Trophoblast cell (in vitro differentiated cells and primary cell): Measurements from ENCODE around the gene SYT2.
"Not testable (repeated sequence)": the region's sequence is repeated elsewhere in the genome, so short reads cannot be mapped to it uniquely, and the experiment has no call there.

Experiments
- DNase-seq, 2 donors: peaks; one replicate each; pipeline ENCODE4 v3.0.0-alpha.2; 2016
- H2AFZ ChIP-seq: 2 replicates; pipeline ENCODE4 v1.6.1; 2013; ENCODE audit warnings: low read length, moderate library complexity, mild to moderate bottlenecking; ENCODE audit not compliant: insufficient read depth, poor library complexity
- H2AK5ac ChIP-seq: 2 replicates; pipeline ENCODE4 v1.6.1; 2013; ENCODE audit warnings: mild to moderate bottlenecking, low read length
- H2BK120ac ChIP-seq: 2 replicates; pipeline ENCODE4 v1.6.1; 2013; ENCODE audit warnings: low read length, mild to moderate bottlenecking, moderate library complexity; ENCODE audit not compliant: insufficient read depth, poor library complexity
- H2BK12ac ChIP-seq: 2 replicates; pipeline ENCODE4 v1.6.1; 2013; ENCODE audit warnings: mild to moderate bottlenecking, low read length, moderate library complexity
- H2BK5ac ChIP-seq: 2 replicates; pipeline ENCODE4 v1.6.1; 2013; ENCODE audit warnings: low read length, low read depth, moderate library complexity, mild to moderate bottlenecking; ENCODE audit not compliant: poor library complexity
- H3K14ac ChIP-seq: 2 replicates; pipeline ENCODE4 v1.6.1; 2013; ENCODE audit warnings: mild to moderate bottlenecking, low read length
- H3K18ac ChIP-seq: 2 replicates; pipeline ENCODE4 v1.6.1; 2013; ENCODE audit warnings: mild to moderate bottlenecking, low read length
- H3K23ac ChIP-seq: 2 replicates; pipeline ENCODE4 v1.6.1; 2013; ENCODE audit warnings: low read length
- H3K27ac ChIP-seq: 2 replicates; pipeline ENCODE4 v1.5.1; 2013; ENCODE audit warnings: low read depth, mild to moderate bottlenecking, inconsistent platforms, low read length, moderate library complexity
- H3K27me3 ChIP-seq: 2 replicates; pipeline ENCODE4 v1.6.1; 2013; ENCODE audit warnings: inconsistent platforms, mild to moderate bottlenecking, low read length, moderate library complexity; ENCODE audit not compliant: insufficient read depth
- H3K36me3 ChIP-seq, 2 experiments: 1 replicate in 1 of 2; 2 replicates in 1 of 2; pipeline ENCODE4 v1.6.1; 2013; ENCODE audit warnings: low read length in 2 of 2, mild to moderate bottlenecking in 2 of 2, moderate library complexity in 1 of 2; ENCODE audit not compliant: insufficient read depth in 2 of 2, control insufficient read depth in 1 of 2
- H3K4ac ChIP-seq: 2 replicates; pipeline ENCODE4 v1.6.1; 2013; ENCODE audit warnings: low read depth, mild to moderate bottlenecking, low read length, moderate library complexity
- H3K4me1 ChIP-seq, 2 experiments: 1 replicate in 1 of 2; 2 replicates in 1 of 2; pipeline ENCODE4 v1.6.1; 2013; ENCODE audit warnings: low read length in 2 of 2, mild to moderate bottlenecking in 2 of 2, moderate library complexity in 1 of 2; ENCODE audit not compliant: insufficient read depth in 2 of 2, control insufficient read depth in 1 of 2
- H3K4me2 ChIP-seq: 2 replicates; pipeline ENCODE4 v1.6.1; 2013; ENCODE audit warnings: inconsistent platforms, mild to moderate bottlenecking, low read length, moderate library complexity
- H3K4me3 ChIP-seq: 2 replicates; pipeline ENCODE4 v1.5.1; 2013; ENCODE audit warnings: mild to moderate bottlenecking, low read depth, low read length, inconsistent platforms
- H3K79me1 ChIP-seq: one replicate; pipeline ENCODE4 v1.6.1; 2013; ENCODE audit warnings: low read length
- H3K79me2 ChIP-seq: 2 replicates; pipeline ENCODE4 v1.6.1; 2013; ENCODE audit warnings: low read length, mild to moderate bottlenecking; ENCODE audit not compliant: control insufficient read depth, insufficient read depth, poor library complexity
- H3K9ac ChIP-seq: 2 replicates; pipeline ENCODE4 v1.6.1; 2013; ENCODE audit warnings: mild to moderate bottlenecking, low read length
- H3K9me3 ChIP-seq: 2 replicates; pipeline ENCODE4 v1.6.1; 2013; ENCODE audit warnings: low read depth, mild to moderate bottlenecking, control low read depth, inconsistent platforms, low read length; ENCODE audit not compliant: insufficient read depth
- H4K12ac ChIP-seq: 2 replicates; pipeline ENCODE4 v1.6.1; 2013; ENCODE audit warnings: low read depth, mild to moderate bottlenecking, low read length, moderate library complexity
- H4K8ac ChIP-seq: 2 replicates; pipeline ENCODE4 v1.6.1; 2013; ENCODE audit warnings: low read depth, mild to moderate bottlenecking, low read length, moderate library complexity
- H4K91ac ChIP-seq: one replicate; pipeline ENCODE4 v1.6.1; 2013; ENCODE audit warnings: low read depth, mild to moderate bottlenecking, low read length, moderate library complexity
- WGBS: extraction: QIAGEN DNeasy Blood & Tissue Kit; methylation state at CpG from one replicate; pipeline ENCODE4 v1.1.7; 2013; ENCODE audit warnings: missing lambda C conversion rate; ENCODE audit not compliant: insufficient read length, insufficient coverage; ENCODE audit errors: extremely low coverage; 5-methylcytosine and 5-hydroxymethylcytosine counted together

Gene SYT2

GRCh38 chr1:202630541-202630940, 79.7 kb downstream of the SYT2 start:
- H3K14ac ChIP-seq, result no peak overlapping the region
- no peak overlapping the region for H3K4ac ChIP-seq
- H2BK120ac ChIP-seq, result no peak overlapping the region
- H3K4me1 ChIP-seq, result no peaks in the 10 kb centered on the region
- no peaks in the 10 kb centered on the region for H3K27me3 ChIP-seq
- no peak overlapping the region for H3K18ac ChIP-seq
- no peaks in the 10 kb centered on the region for H3K9me3 ChIP-seq
- H3K36me3 ChIP-seq, result no peaks in the 10 kb centered on the region
- no peaks in the 10 kb centered on the region for H3K79me1 ChIP-seq
- no peak overlapping the region for H4K12ac ChIP-seq
- no peak overlapping the region for H3K23ac ChIP-seq
- H3K9ac ChIP-seq, result no peak overlapping the region
- no peak overlapping the region for H2AFZ ChIP-seq
- H3K4me2 ChIP-seq, result no peak overlapping the region
- no peak overlapping the region for H4K8ac ChIP-seq
- H2BK5ac ChIP-seq, result no peak overlapping the region
- no peak for DNase-seq
- H3K27ac ChIP-seq, result no peak overlapping the region
- no peaks in the 10 kb centered on the region for H3K79me2 ChIP-seq
- H3K4me3 ChIP-seq, result no peak overlapping the region
- no peak overlapping the region for H4K91ac ChIP-seq
- no peak overlapping the region for H2AK5ac ChIP-seq
- WGBS, result no CpG with 5 or more reads among the region's 6 CpGs
- H2BK12ac ChIP-seq, result no peak overlapping the region

DNA sequence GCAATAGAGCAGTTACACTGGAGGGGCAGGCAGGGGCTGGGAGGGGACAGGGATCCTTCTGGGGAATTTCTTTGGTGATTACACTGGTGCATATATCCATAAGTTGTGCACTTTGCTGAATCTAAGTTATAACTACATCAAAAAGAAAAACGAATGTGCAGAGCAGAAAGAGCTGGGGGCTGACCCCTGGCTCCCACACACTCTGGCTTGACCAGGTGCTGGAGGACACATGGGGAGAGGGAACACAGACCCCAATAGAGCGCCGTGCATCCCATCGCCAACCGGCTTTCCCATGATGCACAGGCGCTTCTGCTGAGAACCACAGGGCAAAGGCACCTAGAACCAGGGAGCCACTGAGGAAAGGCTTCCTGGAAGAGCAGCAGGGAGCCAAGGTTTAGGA, 80.2 kb downstream of the SYT2 start:
- not testable (repeated sequence) for H2AK5ac ChIP-seq, H2BK12ac ChIP-seq, H3K27ac ChIP-seq, H3K9ac ChIP-seq, H2AFZ ChIP-seq, H3K79me2 ChIP-seq, H3K4me1 ChIP-seq, H3K36me3 ChIP-seq, H3K23ac ChIP-seq, H2BK120ac ChIP-seq, H3K4me3 ChIP-seq, DNase-seq, H3K4ac ChIP-seq, H3K4me2 ChIP-seq, H4K12ac ChIP-seq, H4K8ac ChIP-seq, H3K18ac ChIP-seq, H3K9me3 ChIP-seq, H2BK5ac ChIP-seq, H3K14ac ChIP-seq, H3K27me3 ChIP-seq, H4K91ac ChIP-seq, H3K79me1 ChIP-seq
- no CpG with 5 or more reads among the region's 6 CpGs for WGBS

GRCh38 chr1:202629257-202629811, 80.9 kb downstream of the SYT2 start:
- not testable (repeated sequence) for H3K14ac ChIP-seq, H2BK12ac ChIP-seq, H3K4ac ChIP-seq, H3K9me3 ChIP-seq, DNase-seq, H4K12ac ChIP-seq, H4K8ac ChIP-seq, H3K4me2 ChIP-seq, H3K36me3 ChIP-seq, H3K9ac ChIP-seq, H2BK120ac ChIP-seq, H2AK5ac ChIP-seq, H2AFZ ChIP-seq, H2BK5ac ChIP-seq, H4K91ac ChIP-seq, H3K18ac ChIP-seq, H3K27me3 ChIP-seq, H3K79me1 ChIP-seq, H3K4me3 ChIP-seq, H3K23ac ChIP-seq, H3K4me1 ChIP-seq, H3K27ac ChIP-seq, H3K79me2 ChIP-seq
- WGBS, result no CpG with 5 or more reads among the region's 2 CpGs

DNA sequence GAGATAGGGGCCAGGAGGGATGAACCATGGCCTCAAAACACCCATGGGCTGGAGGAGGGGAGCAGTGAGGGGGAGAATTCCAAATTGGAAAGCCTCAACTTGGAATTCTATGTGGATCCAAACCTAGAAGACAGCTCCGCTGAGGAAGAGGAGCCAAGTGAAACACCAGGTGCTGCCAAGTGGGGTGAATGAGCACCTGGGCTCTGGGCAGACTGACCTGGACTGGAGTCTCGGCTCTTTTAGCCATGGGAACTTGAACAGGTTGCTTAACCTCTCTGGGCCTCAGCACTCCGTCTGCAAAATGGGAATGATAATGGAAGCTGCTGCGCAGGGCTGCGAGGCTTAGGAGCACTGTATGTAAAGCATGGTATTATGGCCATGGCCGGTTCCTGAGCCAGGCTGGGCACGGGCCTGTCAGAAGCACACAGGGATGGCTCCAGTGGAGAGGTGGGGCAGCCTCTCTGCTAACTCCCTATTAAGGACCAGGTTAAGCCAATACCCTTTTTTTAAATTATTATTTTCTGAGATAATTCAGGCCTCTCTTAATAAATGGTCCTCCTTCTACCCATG, 81.5 kb downstream of the SYT2 start:
- H3K4me3 ChIP-seq, result no peak overlapping the region

More for the DNA sequence above, 81.5 kb downstream of the SYT2 start:
- no peaks in the 10 kb centered on the region for H3K36me3 ChIP-seq
- no peak overlapping the region for H3K4ac ChIP-seq
- no peaks in the 10 kb centered on the region for H3K79me1 ChIP-seq
- no peaks in the 10 kb centered on the region for H3K4me1 ChIP-seq
- H3K9ac ChIP-seq, result no peak overlapping the region
- no peak overlapping the region for H3K14ac ChIP-seq
- no peak overlapping the region for H2BK12ac ChIP-seq
- H3K18ac ChIP-seq, result no peak overlapping the region
- no peak overlapping the region for H3K23ac ChIP-seq
- no peaks in the 10 kb centered on the region for H3K79me2 ChIP-seq
- no peak overlapping the region for H3K4me2 ChIP-seq
- H4K8ac ChIP-seq, result no peak overlapping the region
- H3K27me3 ChIP-seq, result no peaks in the 10 kb centered on the region
- no peak overlapping the region for H2BK5ac ChIP-seq
- no peak overlapping the region for H2BK120ac ChIP-seq
- no peak overlapping the region for H4K91ac ChIP-seq
- H3K9me3 ChIP-seq, result peaks cover 7% of the 10 kb centered on the region
- no peak for DNase-seq
- no peak overlapping the region for H2AFZ ChIP-seq
- H3K27ac ChIP-seq, result no peak overlapping the region
- H2AK5ac ChIP-seq, result no peak overlapping the region
- WGBS, result no CpG with 5 or more reads among the region's 7 CpGs
- H4K12ac ChIP-seq, result no peak overlapping the region
